Neutrophil (primary cell): ENCODE results near the gene SSBP3.

Source experiments
- H3K27ac ChIP-seq: fragments of 200-600 bp; sonication (generic); 2 replicates; pipeline ENCODE4 v1.5.1; 2016; ENCODE audit warnings: mild to moderate bottlenecking, moderate library complexity
- H3K27me3 ChIP-seq: fragments of 200-600 bp; sonication (generic); 2 replicates; pipeline ENCODE4 v1.6.0; 2016; ENCODE audit warnings: mild to moderate bottlenecking
- H3K36me3 ChIP-seq: fragments of 200-600 bp; sonication (generic); 2 replicates; pipeline ENCODE4 v1.5.1; 2017
- H3K4me1 ChIP-seq, 2 experiments: fragments of 200-600 bp in 1 of 2; sonication (generic) in 1 of 2; 1 replicate in 1 of 2; 2 replicates in 1 of 2; pipeline versions ENCODE4 v1.5.1 to v1.6.1; 2013 to 2016; ENCODE audit warnings: low read depth in 1 of 2, low read length in 1 of 2, mild to moderate bottlenecking in 1 of 2, moderate library complexity in 1 of 2; ENCODE audit not compliant: control insufficient read depth in 1 of 2, insufficient read depth in 1 of 2
- H3K4me3 ChIP-seq, 2 experiments: fragments of 200-600 bp in 1 of 2; sonication (generic) in 1 of 2; 1 replicate in 1 of 2; 2 replicates in 1 of 2; pipeline ENCODE4 v1.5.1; 2013 to 2016; ENCODE audit warnings: low read depth in 1 of 2, low read length in 1 of 2, mild to moderate bottlenecking in 1 of 2, moderate library complexity in 1 of 2
- H3K9me3 ChIP-seq: fragments of 200-600 bp; sonication (generic); 2 replicates; pipeline ENCODE4 v1.5.1; 2016
- CTCF ChIP-seq: fragments of 200-600 bp; sonication (generic); IDR thresholded peaks from 2 replicates; pipeline ENCODE4 v1.5.1; 2016; ENCODE audit warnings: antibody characterized with exemption

The SSBP3 gene

GRCh38 chr1:54180701-54181360, 225.4 kb downstream of the SSBP3 start:
- no peak overlapping the region for H3K4me3 ChIP-seq
- TF ChIP-seq CTCF = no peak
- no peaks in the 10 kb centered on the region for H3K9me3 ChIP-seq
- no peaks in the 10 kb centered on the region for H3K4me1 ChIP-seq
- H3K27me3 ChIP-seq = no peaks in the 10 kb centered on the region
- H3K36me3 ChIP-seq = peaks cover 7% of the 10 kb centered on the region
- no peak overlapping the region for H3K27ac ChIP-seq

GRCh38 chr1:54178296-54179070, 227.7 kb downstream of the SSBP3 start:
- Histone ChIP-seq H3K9me3 (no peaks in the 10 kb centered on the region), H3K4me1 (no peaks in the 10 kb centered on the region), H3K36me3 (peaks cover 7% of the 10 kb centered on the region), H3K27ac (no peak overlapping the region), H3K4me3 (no peak overlapping the region), H3K27me3 (no peaks in the 10 kb centered on the region)
- TF ChIP-seq CTCF = no peak

GRCh38 chr1:54177726-54178125, 228.5 kb downstream of the SSBP3 start:
- Histone ChIP-seq H3K4me1 (no peaks in the 10 kb centered on the region), H3K36me3 (peaks cover 7% of the 10 kb centered on the region), H3K9me3 (no peaks in the 10 kb centered on the region), H3K27ac (no peak overlapping the region), H3K27me3 (no peaks in the 10 kb centered on the region), H3K4me3 (no peak overlapping the region)
- TF ChIP-seq CTCF = no peak

GRCh38 chr1:54176621-54177327, 229.4 kb downstream of the SSBP3 start:
- no peaks in the 10 kb centered on the region for H3K4me1 ChIP-seq
- no peaks in the 10 kb centered on the region for H3K9me3 ChIP-seq
- no peak overlapping the region for H3K4me3 ChIP-seq
- TF ChIP-seq CTCF = no peak
- no peak overlapping the region for H3K27ac ChIP-seq
- no peaks in the 10 kb centered on the region for H3K27me3 ChIP-seq
- H3K36me3 ChIP-seq = peaks cover 7% of the 10 kb centered on the region
